OCI-LY7 (cell line): ENCODE results near the gene HOXB3. TPM values are rescaled to one million over a fixed set of nuclear protein-coding genes. Genes with fewer than 3 reads are reported as not detected.

ENCODE experiments used
- BruUV-seq: library from RNA; stranded (reverse); fragments of 400-500 nt; replicated peaks from 2 replicates; lab custom pipeline; 2021; lab: Mats Ljungman, UMichigan
- CTCF ChIA-PET: fragments of 300-600 bp; sonication (Branson Sonifier 250); formaldehyde crosslinking; loops from one replicate; lab custom pipeline; 2022; ENCODE audit warnings: antibody characterized with exemption; ENCODE audit not compliant: unreplicated experiment; lab: Charles Lee
- POLR2A ChIA-PET: fragments of 300-600 bp; sonication (Branson Sonifier 250); formaldehyde crosslinking; loops from one replicate; lab custom pipeline; 2022; ENCODE audit warnings: antibody characterized with exemption; lab: Charles Lee
- DNase-seq: peaks from one replicate; pipeline ENCODE4 v3.0.0-alpha.2; 2015; ENCODE audit warnings: low spot score
- H2AFZ ChIP-seq: fragments of 200-600 bp; sonication (generic), shearing (Covaris generic); 2 replicates; pipeline ENCODE4 v1.6.1; 2014; ENCODE audit warnings: mild to moderate bottlenecking, antibody characterized with exemption, low read length, moderate library complexity
- H3K27ac ChIP-seq: fragments of 200-600 bp; sonication (generic); 2 replicates; pipeline ENCODE4 v1.5.1; 2014; ENCODE audit warnings: mixed run types, low read depth, mild to moderate bottlenecking, moderate library complexity, low read length, inconsistent platforms; ENCODE audit not compliant: poor library complexity, severe bottlenecking
- H3K36me3 ChIP-seq: fragments of 200-600 bp; sonication (generic); 2 replicates; pipeline ENCODE4 v1.6.1; 2014; ENCODE audit warnings: mild to moderate bottlenecking, antibody characterized with exemption, low read length, moderate library complexity, mixed read lengths; ENCODE audit not compliant: insufficient read depth
- H3K4me1 ChIP-seq: fragments of 200-600 bp; sonication (generic); 2 replicates; pipeline ENCODE4 v1.5.1; 2014; ENCODE audit warnings: mild to moderate bottlenecking, low read length; ENCODE audit not compliant: insufficient read depth, poor library complexity, severe bottlenecking
- H3K4me2 ChIP-seq: fragments of 200-600 bp; sonication (generic); 2 replicates; pipeline ENCODE4 v1.6.1; 2014; ENCODE audit warnings: mild to moderate bottlenecking, low read length
- H3K4me3 ChIP-seq: fragments of 200-600 bp; sonication (generic); 2 replicates; pipeline ENCODE4 v1.5.1; 2014; ENCODE audit warnings: mild to moderate bottlenecking, low read depth, low read length; ENCODE audit not compliant: poor library complexity, severe bottlenecking
- H3K79me2 ChIP-seq: fragments of 200-600 bp; sonication (generic); 2 replicates; pipeline ENCODE4 v1.6.1; 2016; ENCODE audit warnings: low read depth, mild to moderate bottlenecking, low read length, moderate library complexity, mixed read lengths; ENCODE audit not compliant: insufficient read depth
- H3K9me2 ChIP-seq: fragments of 200-600 bp; sonication (generic); 2 replicates; pipeline ENCODE4 v1.6.1; 2016; ENCODE audit warnings: mild to moderate bottlenecking, low read length, mixed read lengths; ENCODE audit not compliant: insufficient read depth
- H3K9me3 ChIP-seq: fragments of 200-600 bp; sonication (generic); 2 replicates; pipeline ENCODE4 v1.6.1; 2014; ENCODE audit warnings: mild to moderate bottlenecking, mixed run types, low read length, mixed read lengths
- H4K20me1 ChIP-seq: fragments of 200-600 bp; sonication (generic); 2 replicates; pipeline ENCODE4 v1.6.1; 2014; ENCODE audit warnings: mild to moderate bottlenecking, antibody characterized with exemption, low read length, moderate library complexity, mixed read lengths; ENCODE audit not compliant: insufficient read depth
- CTCF ChIP-seq: fragments of 200-600 bp; sonication (generic); conservative IDR thresholded peaks from 2 replicates; pipeline ENCODE4 v1.5.1; 2014; ENCODE audit warnings: mild to moderate bottlenecking, antibody characterized with exemption, low read length, moderate library complexity, mixed read lengths
- EZH2phosphoT487 ChIP-seq: fragments of 200-600 bp; sonication (generic); IDR thresholded peaks from 2 replicates; pipeline ENCODE4 v1.6.1; 2018; ENCODE audit warnings: low read depth, borderline replicate concordance, mild to moderate bottlenecking, mixed run types, antibody characterized with exemption, low read length, moderate library complexity, mixed read lengths
- intact Hi-C: fragments of 100-400 bp; cut with micrococcal nuclease; formaldehyde crosslinking; loops from one replicate; pipeline ENCODE4 v1.10.0; 2022; ENCODE audit not compliant: unreplicated experiment
- total RNA-seq, 2 experiments: library from RNA; depleted of rRNA in 1 of 2; stranded (reverse); fragments of >200 nt in 1 of 2; shearing (Covaris generic) in 1 of 2; gene quantifications; 2 replicates each; pipeline ENCODE4 v1.2.3, GENCODE V29; 2014 to 2022

HOXB3 gene
- total RNA-seq, 2 experiments from 2014 or later: 7.7 to 13.0 TPM

DNA sequence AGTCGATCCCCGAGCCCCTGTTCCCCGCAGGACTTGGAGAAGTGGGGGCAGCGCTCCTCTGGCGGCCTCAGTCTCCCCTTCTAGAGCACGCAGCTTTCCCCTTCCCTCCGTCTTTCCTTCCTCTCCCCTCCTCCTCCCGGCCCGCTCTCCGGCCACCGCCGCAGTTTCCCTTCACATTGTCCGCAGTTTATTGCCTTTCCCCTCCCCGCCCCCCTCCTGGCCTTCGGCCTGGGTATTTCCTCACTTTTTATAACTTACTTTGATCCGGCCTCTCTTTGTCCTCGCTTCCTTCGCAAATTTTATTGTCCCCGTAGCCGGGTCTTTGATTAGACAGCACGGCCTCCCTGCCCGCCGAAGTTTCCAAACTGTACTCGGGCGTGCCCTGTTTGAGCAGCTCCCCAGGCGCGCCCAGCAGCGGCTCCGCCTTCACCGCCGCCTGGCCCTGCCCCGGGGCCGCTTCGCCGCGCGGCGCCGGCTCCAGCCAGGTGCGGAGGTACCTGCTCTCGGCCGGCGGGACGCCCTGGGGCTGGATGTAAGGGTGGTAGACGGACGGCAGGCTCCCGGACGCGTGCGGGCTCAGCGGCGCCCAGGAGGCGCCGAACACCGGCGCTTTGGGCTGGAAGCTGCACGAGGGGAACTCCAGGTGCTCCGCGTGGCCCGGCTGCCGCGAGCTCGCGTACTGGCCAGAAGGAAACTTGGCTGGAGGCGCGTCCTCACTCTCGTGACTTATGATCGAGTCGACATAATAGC lies 35.6 kb upstream of the HOXB3 start:
- no peak for DNase-seq
- no peak overlapping the region for H2AFZ ChIP-seq

DNA sequence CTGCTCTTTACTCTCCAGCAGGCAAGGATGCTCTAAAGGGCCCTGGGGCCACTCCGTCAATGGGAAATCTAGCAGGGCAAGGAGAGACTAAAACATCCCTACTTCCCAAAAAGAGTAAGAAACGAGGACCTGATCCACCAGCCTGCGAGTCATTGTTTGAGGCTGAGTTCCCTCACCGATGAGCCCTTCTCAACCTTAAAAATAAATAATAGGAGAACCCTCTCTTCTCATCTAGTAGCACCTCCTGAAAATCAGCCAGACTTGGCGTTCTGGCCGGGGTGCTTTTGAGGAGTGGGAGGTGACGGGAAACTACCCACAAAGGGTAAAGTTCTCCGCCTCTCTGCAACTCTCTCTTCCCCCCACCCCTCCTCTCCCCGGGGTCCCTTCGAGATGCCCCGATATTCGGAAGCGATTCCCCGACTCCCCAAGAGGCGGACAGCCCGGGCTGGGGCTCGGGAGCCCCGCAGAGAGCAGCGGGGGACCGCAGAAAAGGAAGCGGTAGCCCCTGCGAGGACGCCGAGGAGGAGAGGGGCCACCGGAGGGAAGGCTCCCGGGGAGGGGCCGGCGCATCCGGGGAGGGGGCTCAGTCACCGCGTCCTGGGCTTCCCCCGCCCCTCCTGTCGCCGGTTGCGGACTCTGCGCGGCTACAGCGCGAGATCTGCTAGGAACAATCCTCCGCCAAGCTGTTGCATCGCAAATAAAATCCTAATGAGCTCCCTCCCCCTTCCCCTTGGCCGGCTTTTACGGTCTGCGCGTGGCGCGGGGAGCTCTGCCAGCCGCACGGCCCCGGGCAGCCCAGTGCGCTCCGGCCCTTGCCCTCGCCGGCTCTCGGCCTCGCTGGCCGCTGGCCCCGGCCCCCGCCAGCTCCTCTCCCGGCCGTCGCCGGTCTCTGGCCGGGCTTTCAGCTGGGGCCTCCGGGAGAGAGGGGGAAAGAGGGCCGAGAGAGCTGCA lies 34.8 kb upstream of the HOXB3 start:
- POLR2A ChIA-PET: no interaction called here
- CTCF ChIA-PET: interaction anchor here (0.6 kb wide), 1 partner anchor 80 kb away, joined by 3 read pairs; no protein-coding TSS in a partner anchor
- DNase-seq: no peak

More for the DNA sequence above, 35.6 kb upstream of the HOXB3 start:
- Histone ChIP-seq H3K9me2 (no peaks in the 10 kb centered on the region), H4K20me1 (no peaks in the 10 kb centered on the region), H3K4me1 (no peaks in the 10 kb centered on the region), H3K9me3 (no peaks in the 10 kb centered on the region), H3K4me2 (no peak overlapping the region), H3K4me3 (no peak overlapping the region), H3K27ac (no peak overlapping the region), H3K79me2 (no peaks in the 10 kb centered on the region), H3K36me3 (no peaks in the 10 kb centered on the region)
- TF ChIP-seq EZH2phosphoT487 (0 out of 2 replicates have a peak, but pooled peaks have one; percentile 93), CTCF (no peak)
- no TSS peak for BruUV-seq
- intact Hi-C loops: no loop called here
- ChIA-PET POLR2A (no interaction called here), CTCF (no interaction called here)

More for the DNA sequence above, 34.8 kb upstream of the HOXB3 start:
- BruUV-seq: no TSS peak
- H3K4me2 ChIP-seq: no peak overlapping the region
- H3K4me1 ChIP-seq: no peaks in the 10 kb centered on the region
- H3K9me3 ChIP-seq: no peaks in the 10 kb centered on the region
- no peak overlapping the region for H3K27ac ChIP-seq
- H2AFZ ChIP-seq: no peak overlapping the region
- H3K79me2 ChIP-seq: no peaks in the 10 kb centered on the region
- H3K9me2 ChIP-seq: no peaks in the 10 kb centered on the region
- intact Hi-C loops: no loop called here
- H3K36me3 ChIP-seq: no peaks in the 10 kb centered on the region
- H4K20me1 ChIP-seq: no peaks in the 10 kb centered on the region
- H3K4me3 ChIP-seq: no peak overlapping the region
- no peak for TF ChIP-seq CTCF
- no peak for TF ChIP-seq EZH2phosphoT487
